Activated T-cell treated with anti-CD3 and anti-CD28 coated beads for 48 hours (primary cell): ENCODE measurements around the gene VAPA.

ENCODE experiments used
- DNase-seq: peaks from one replicate; pipeline ENCODE4 v3.0.0-alpha.2; 2020; ENCODE audit warnings: low read depth

The VAPA gene

DNA sequence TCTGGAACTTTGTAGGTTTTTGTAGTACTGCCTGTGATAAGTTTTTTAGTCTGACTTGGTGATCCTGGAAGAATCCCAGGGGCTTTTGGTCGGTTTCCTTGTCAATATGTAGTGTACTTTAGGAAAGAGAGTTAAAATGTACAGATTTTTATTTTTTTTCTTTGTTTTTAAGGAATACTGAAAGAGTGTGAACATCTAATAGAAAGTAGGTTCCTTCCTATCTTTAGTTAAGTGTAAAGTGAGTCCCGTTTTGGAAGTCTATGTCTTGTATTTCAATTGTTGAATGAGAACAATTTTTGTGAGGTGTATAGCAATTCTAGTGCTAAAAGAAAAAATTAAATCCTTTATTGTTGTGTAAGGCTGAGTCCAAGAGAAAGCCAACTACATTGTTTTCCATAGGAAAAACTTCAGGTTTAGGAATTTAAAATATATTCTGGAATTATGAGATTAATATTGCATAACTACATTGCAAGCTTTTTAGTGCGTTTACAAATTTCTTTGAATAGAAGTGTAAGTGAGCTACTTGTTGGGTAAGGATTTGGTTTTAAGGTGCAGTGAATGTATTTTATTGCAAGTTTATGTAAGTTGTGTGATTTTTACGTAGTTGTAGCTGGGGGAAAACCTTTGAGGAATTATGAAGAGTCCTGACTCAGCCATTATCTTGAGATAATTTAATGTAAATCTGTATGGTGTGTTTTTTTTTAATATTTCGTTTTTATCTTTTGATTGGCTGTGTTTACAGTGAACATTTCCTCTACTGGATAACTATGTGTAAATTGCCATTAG lies 1.7 kb downstream of the VAPA start:
- no peak for DNase-seq

DNA sequence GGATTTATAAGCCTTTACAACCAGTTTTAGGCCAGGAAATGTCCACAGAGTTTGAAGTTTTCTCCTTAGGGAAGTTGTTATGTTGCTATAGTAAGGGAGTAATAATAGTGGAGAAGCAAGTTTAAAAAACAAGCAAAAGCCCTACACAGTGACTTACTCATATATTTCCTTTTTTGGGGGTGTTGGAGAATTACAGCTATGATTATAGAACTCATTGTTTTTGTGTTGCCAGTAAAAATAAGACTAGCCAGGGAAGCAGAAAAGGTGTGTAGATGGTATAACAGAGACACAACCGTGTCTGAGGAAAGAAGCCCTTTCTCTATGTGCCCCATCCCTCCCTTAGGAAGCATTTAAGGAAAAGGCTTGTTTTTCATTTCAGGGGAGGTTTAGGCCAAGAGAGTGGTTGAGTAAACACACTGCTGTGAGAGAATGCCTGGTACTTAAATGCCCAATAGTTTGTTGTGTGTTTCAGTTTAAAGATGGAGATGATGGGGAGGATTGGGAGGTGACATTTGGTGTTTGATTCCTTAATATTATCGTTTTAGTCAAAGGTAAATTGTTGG lies 2.3 kb downstream of the VAPA start:
- DNase-seq, result no peak

DNA sequence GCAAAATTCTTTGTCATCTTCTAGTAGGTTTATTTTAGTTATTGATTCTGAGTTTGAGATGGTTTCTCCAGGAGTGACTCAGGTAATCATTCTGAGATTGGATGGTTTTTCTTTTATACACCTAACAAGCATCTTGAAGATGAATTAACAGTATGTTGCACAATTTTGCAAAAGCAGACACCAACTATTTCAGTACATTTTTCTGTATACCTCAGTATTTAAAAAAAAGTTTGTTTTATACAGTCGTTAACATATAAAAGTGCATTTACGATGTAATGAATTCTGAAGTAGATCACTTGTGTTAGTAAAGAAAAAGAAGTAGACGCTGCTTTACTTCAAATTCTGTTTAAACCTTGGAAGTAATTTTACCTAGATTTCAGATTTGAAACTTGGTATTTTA lies 3.0 kb downstream of the VAPA start:
- DNase-seq, result no peak

DNA sequence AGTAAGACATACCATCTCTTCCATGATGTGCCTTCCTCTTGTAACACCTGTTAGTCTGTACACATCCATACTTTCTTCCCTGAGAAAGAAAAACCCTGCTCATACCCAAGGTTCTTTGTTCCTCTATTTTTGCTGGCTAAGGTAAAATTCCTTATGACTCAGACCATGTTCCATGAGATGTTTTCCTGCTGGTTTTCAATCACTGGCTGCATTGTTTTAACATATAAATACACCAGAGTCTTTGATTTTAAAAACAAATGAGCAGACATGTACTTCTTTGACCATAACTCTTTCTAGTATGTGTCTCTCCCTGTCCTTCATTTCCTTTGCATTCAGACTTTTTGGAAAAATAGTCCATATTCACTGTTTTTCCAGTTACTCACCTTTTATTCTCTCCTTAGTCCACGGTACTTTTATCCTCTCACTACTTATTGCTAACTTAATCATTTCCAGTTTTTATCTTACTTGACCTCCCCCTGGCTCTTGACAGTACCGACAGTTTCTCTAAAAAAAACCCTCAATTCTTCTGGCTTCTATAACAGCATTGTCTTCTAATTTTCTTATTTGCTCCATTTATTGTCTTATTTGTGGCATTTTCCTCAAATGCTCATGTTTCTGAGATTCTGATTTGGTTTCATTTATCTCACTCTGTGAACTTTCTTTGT lies 4.3 kb downstream of the VAPA start:
- DNase-seq, result no peak

- DNase-seq, result no peak
Observed at GRCh38 chr18:9919564-9920232, 5.9 kb downstream of the VAPA start.

- DNase-seq, result no peak
Observed at GRCh38 chr18:9922592-9923311, 8.9 kb downstream of the VAPA start.

- no peak for DNase-seq
Observed at GRCh38 chr18:9924371-9924943, 10.6 kb downstream of the VAPA start.

DNA sequence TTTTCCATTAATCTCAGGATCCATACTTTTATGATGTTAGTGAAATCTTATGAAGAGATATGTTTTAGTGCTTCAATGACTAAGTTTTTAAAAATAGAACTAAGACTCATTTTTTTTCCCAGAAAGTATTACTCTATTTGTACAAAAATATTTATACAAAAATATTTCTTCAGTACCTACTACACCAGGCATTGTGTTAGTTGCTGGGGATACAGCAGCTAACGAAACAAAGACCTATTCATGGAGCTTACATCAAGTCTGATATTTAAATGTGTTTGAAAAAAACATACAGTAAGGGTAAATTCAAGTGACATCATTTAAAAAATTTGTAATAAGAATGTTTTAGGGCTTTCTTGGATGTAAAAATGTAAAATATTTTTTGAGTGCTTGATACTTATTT lies 11.6 kb downstream of the VAPA start:
- DNase-seq, result no peak

- DNase-seq, result no peak
Observed at GRCh38 chr18:9925795-9926194, 12.0 kb downstream of the VAPA start.

DNA sequence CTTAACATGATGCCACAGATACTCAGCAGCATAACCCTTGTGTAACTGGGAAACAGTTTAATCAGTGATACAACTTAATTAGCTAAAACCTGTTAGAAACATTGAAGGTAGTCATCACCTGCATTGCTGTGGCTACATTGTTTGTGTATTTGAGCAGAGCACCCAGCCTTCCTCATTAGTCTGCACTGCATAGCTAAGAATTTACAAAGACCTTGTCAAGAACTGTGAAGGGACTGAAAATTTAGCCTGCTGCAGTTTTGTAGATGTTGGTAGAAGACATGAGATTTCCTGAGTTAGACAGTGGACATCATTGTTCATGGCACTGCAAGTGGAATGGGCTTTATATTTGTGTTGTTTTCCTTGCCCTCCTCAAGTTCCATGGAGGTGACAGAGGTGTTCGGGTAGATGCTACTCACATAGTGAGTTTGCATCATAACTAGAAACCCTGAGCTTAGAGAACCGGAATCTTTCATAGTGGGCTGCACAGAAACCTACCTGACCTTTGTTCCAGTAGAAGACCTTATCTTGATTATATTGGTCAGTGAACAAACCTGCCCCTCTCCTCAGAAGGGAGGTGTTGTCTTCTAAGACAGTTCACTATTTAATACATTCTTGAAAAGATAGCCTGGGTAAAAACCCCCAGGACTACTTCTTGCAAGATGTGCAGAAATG lies 12.5 kb downstream of the VAPA start:
- DNase-seq, result no peak

GRCh38 chr18:9926977-9927376 lies 13.2 kb downstream of the VAPA start:
- no peak for DNase-seq

DNA sequence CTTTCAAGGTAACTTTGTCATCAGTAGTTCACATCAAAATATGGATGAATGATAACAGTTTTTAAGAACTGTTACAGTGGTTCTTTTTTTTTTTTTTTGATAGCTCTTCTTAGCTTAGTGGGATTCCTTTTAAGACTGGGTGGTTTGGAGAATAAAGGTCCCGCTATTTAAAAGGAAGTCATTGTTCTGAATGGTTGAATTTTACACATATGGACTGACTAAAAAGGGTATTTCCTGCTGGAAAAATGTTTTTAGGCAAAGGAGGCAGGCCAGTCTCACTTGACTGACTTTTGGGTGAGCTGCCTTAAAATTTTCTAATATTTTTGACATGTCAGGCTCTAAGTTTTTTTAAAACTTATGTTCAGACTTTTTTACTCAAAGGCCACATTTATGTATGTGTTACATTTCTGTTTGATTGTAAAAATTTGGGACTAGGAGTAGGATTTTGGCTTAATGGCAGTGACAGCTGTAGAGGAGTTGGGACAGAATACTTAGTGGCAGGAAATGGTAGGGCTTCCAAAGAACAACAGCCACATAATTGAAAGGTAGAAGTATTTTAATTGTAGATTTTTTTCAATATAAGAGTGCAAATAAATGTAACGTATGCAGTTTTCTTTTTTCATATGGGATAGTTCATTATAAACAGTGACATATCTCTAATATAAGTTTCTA lies 13.7 kb downstream of the VAPA start:
- DNase-seq, result no peak

DNA sequence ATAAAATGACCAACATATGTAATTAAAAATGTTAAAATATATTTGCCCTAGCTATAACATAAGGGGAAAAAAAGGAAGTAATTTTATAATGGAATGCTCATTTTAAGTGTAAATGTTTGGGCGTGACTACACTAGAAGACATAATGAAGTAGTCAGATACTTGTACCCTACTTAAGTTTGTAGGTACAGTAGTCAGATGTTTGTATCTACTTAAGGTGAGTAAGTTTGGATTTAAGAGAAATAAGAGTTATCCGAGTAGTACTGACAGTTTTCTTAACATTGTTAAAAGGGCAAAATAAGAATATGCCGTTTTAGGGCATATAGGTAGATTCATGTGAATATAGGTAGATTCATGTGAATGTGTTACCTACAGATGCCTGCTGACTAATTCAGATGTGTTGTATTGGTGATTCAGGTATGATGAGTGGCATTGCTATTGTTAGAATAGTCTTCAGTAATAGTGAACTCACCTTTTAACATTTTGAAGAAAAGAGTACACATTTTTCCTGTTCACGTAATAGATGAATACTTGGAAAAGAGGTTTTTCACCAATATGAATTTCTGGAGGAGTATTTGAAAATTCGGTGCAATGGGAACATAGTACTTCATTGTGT lies 14.9 kb downstream of the VAPA start:
- DNase-seq, result no peak

GRCh38 chr18:9930299-9930884 lies 16.6 kb downstream of the VAPA start:
- no peak for DNase-seq

- DNase-seq, result no peak
Observed at GRCh38 chr18:9931146-9931545, 17.3 kb downstream of the VAPA start.

DNA sequence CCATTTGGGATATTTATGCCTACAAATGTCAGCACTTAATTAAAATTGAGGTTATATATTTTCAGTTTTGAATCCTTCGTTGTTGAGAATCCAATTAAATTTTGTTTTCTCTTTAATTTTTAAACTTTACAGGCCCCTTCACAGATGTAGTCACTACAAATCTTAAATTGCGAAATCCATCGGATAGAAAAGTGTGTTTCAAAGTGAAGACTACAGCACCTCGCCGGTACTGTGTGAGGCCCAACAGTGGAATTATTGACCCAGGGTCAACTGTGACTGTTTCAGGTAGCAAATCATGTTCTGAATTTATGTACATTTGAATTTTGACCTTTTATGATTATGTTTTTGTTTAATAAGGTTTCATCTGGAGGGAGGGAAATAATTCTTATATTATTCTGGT lies 17.9 kb downstream of the VAPA start:
- no peak for DNase-seq

GRCh38 chr18:9933865-9934264 lies 20.0 kb downstream of the VAPA start:
- DNase-seq, result no peak

DNA sequence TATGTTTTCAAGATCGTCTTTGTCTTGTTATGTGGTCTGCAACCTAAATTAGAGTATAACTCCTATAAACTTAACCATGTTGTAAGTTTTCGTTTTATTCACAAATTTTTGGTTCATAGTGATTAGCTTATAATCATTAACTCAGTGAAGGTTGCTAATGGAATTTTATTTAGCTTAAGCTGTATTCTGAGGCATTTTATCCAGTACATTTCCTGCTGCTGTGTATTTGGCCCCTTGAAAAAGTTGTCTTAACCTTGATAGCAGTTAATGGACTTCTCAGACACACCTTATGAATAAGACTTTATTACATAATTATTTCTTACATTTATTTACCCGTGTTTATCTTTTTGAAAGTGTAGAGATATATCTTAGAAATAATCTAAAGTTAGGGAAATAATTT lies 20.5 kb downstream of the VAPA start:
- no peak for DNase-seq

- DNase-seq, result no peak
Observed at GRCh38 chr18:9941103-9941502, 27.3 kb downstream of the VAPA start.

- DNase-seq, result no peak
Observed at GRCh38 chr18:9941660-9942059, 27.8 kb downstream of the VAPA start.
